HUES6 (cell line): ENCODE data around the gene UGT1A7.

Experiments used
- H3K27ac ChIP-seq: 2 replicates; pipeline ENCODE4 v1.7.0; 2013; ENCODE audit warnings: low read depth, mild to moderate bottlenecking, low read length, inconsistent platforms
- H3K27me3 ChIP-seq: 2 replicates; pipeline ENCODE4 v1.6.1; 2013; ENCODE audit warnings: low read length; ENCODE audit not compliant: control insufficient read depth, insufficient read depth
- H3K36me3 ChIP-seq: 2 replicates; pipeline ENCODE4 v1.6.1; 2013; ENCODE audit warnings: low read length; ENCODE audit not compliant: control insufficient read depth, insufficient read depth
- H3K4me1 ChIP-seq: 2 replicates; pipeline ENCODE4 v1.6.1; 2013; ENCODE audit warnings: low read length; ENCODE audit not compliant: control insufficient read depth, insufficient read depth
- H3K4me3 ChIP-seq: 2 replicates; pipeline ENCODE4 v1.5.1; 2013; ENCODE audit warnings: low read depth, low read length
- H3K9ac ChIP-seq: one replicate; pipeline ENCODE4 v1.6.1; 2013; ENCODE audit warnings: mild to moderate bottlenecking, low read length
- H3K9me3 ChIP-seq: 2 replicates; pipeline ENCODE4 v1.6.1; 2013; ENCODE audit warnings: low read depth, low read length; ENCODE audit not compliant: control insufficient read depth, insufficient read depth

The UGT1A7 gene

GRCh38 chr2:233680361-233681045, 1.2 kb upstream of the UGT1A7 start:
- Histone ChIP-seq H3K9me3 (no peaks in the 10 kb centered on the region), H3K9ac (no peak overlapping the region), H3K4me1 (no peaks in the 10 kb centered on the region), H3K4me3 (no peak overlapping the region), H3K36me3 (no peaks in the 10 kb centered on the region), H3K27ac (no peak overlapping the region), H3K27me3 (no peaks in the 10 kb centered on the region)

GRCh38 chr2:233684640-233685039, 2.9 kb downstream of the UGT1A7 start:
- H3K27me3 ChIP-seq, result no peaks in the 10 kb centered on the region
- no peak overlapping the region for H3K27ac ChIP-seq
- no peaks in the 10 kb centered on the region for H3K36me3 ChIP-seq
- H3K4me3 ChIP-seq, result no peak overlapping the region
- H3K9ac ChIP-seq, result no peak overlapping the region
- H3K9me3 ChIP-seq, result no peaks in the 10 kb centered on the region
- H3K4me1 ChIP-seq, result no peaks in the 10 kb centered on the region

- Histone ChIP-seq H3K4me3 (no peak overlapping the region), H3K9me3 (no peaks in the 10 kb centered on the region), H3K9ac (no peak overlapping the region), H3K27ac (no peak overlapping the region), H3K27me3 (no peaks in the 10 kb centered on the region), H3K36me3 (no peaks in the 10 kb centered on the region), H3K4me1 (peaks cover 9% of the 10 kb centered on the region)
Measured at GRCh38 chr2:233686928-233687327, 5.2 kb downstream of the UGT1A7 start.

- Histone ChIP-seq H3K4me3 (no peak overlapping the region), H3K4me1 (peaks cover 12% of the 10 kb centered on the region), H3K9me3 (no peaks in the 10 kb centered on the region), H3K27me3 (no peaks in the 10 kb centered on the region), H3K36me3 (no peaks in the 10 kb centered on the region), H3K9ac (no peak overlapping the region), H3K27ac (no peak overlapping the region)
Measured at GRCh38 chr2:233688341-233688740, 6.6 kb downstream of the UGT1A7 start.

GRCh38 chr2:233689031-233689430, 7.3 kb downstream of the UGT1A7 start:
- Histone ChIP-seq H3K4me3 (no peak overlapping the region), H3K9ac (no peak overlapping the region), H3K27me3 (no peaks in the 10 kb centered on the region), H3K36me3 (no peaks in the 10 kb centered on the region), H3K4me1 (peaks cover 12% of the 10 kb centered on the region), H3K9me3 (no peaks in the 10 kb centered on the region), H3K27ac (no peak overlapping the region)

GRCh38 chr2:233689501-233689900, 7.8 kb downstream of the UGT1A7 start:
- peaks cover 12% of the 10 kb centered on the region for H3K4me1 ChIP-seq
- H3K27me3 ChIP-seq, result no peaks in the 10 kb centered on the region
- H3K4me3 ChIP-seq, result no peak overlapping the region
- H3K27ac ChIP-seq, result no peak overlapping the region
- no peaks in the 10 kb centered on the region for H3K36me3 ChIP-seq
- no peaks in the 10 kb centered on the region for H3K9me3 ChIP-seq
- H3K9ac ChIP-seq, result no peak overlapping the region

- Histone ChIP-seq H3K27ac (no peak overlapping the region), H3K9ac (no peak overlapping the region), H3K36me3 (no peaks in the 10 kb centered on the region), H3K9me3 (no peaks in the 10 kb centered on the region), H3K4me3 (no peak overlapping the region), H3K4me1 (peaks cover 12% of the 10 kb centered on the region), H3K27me3 (no peaks in the 10 kb centered on the region)
Measured at GRCh38 chr2:233690444-233690843, 8.7 kb downstream of the UGT1A7 start.

GRCh38 chr2:233691443-233692433, 10.0 kb downstream of the UGT1A7 start:
- Histone ChIP-seq H3K36me3 (no peaks in the 10 kb centered on the region), H3K4me3 (no peak overlapping the region), H3K27ac (no peak overlapping the region)

GRCh38 chr2:233692648-233693047, 10.9 kb downstream of the UGT1A7 start, which contains the start of gene UGT1A6:
UGT1A6 (plus strand) TSS chr2:233692890; CDS start chr2:233693005, 115 bp downstream.
- Histone ChIP-seq H3K4me3 (no peak within 1 kb of the TSS), H3K27ac (no peak within 1 kb of the TSS), H3K36me3 (no peaks in the 10 kb centered on the region), H3K27me3 (no peaks in the 10 kb centered on the region), H3K9ac (no peak within 1 kb of the TSS), H3K9me3 (no peaks in the 10 kb centered on the region), H3K4me1 (peaks cover 12% of the 10 kb centered on the region)

More at GRCh38 chr2:233691443-233692433, 10.0 kb downstream of the UGT1A7 start:
- H3K4me1 ChIP-seq, result peaks cover 12% of the 10 kb centered on the region
- H3K9ac ChIP-seq, result no peak overlapping the region
- no peaks in the 10 kb centered on the region for H3K27me3 ChIP-seq
- no peaks in the 10 kb centered on the region for H3K9me3 ChIP-seq

GRCh38 chr2:233693963-233694362, 12.3 kb downstream of the UGT1A7 start:
- Histone ChIP-seq H3K27ac (no peak overlapping the region), H3K4me1 (peaks cover 12% of the 10 kb centered on the region), H3K27me3 (no peaks in the 10 kb centered on the region), H3K4me3 (no peak overlapping the region), H3K36me3 (no peaks in the 10 kb centered on the region), H3K9me3 (no peaks in the 10 kb centered on the region), H3K9ac (no peak overlapping the region)

- Histone ChIP-seq H3K4me1 (peaks cover 11% of the 10 kb centered on the region), H3K27ac (no peak overlapping the region), H3K4me3 (no peak overlapping the region)
Measured at GRCh38 chr2:233698740-233699139, 17.0 kb downstream of the UGT1A7 start.

More at GRCh38 chr2:233698740-233699139, 17.0 kb downstream of the UGT1A7 start:
- no peaks in the 10 kb centered on the region for H3K27me3 ChIP-seq
- H3K9ac ChIP-seq, result no peak overlapping the region
- H3K36me3 ChIP-seq, result no peaks in the 10 kb centered on the region
- no peaks in the 10 kb centered on the region for H3K9me3 ChIP-seq
